ENCODE results near the gene SPNS2. TPM values are rescaled to one million over a fixed set of nuclear protein-coding genes. Genes with fewer than 3 reads are reported as not detected.

Gene SPNS2
- total and polyA plus RNA-seq, 2 donors (not counting 1 experiment from before 2014, with no cell fraction given) = 0.48 TPM; not detected in 1

GRCh38 chr17:4579678-4580077 is 81.0 kb downstream of the SPNS2 start:
- Histone ChIP-seq H3K9me3 (ENCODE audit: control extremely low read depth in 1 of 3, control insufficient read depth in 2 of 3, insufficient read depth in 1 of 3, low read length in 2 of 3) (peaks cover 0 to 7% (median 0%) of the 10 kb centered on the region in 3 donors), H3K4me3 (ENCODE audit: control extremely low read depth in 1 of 5, extremely low read depth in 1 of 5, insufficient read depth in 1 of 5, low read depth in 2 of 5, low read length in 4 of 5) (no peak overlapping the region), H3K27ac (ENCODE audit: low read length in 2 of 2) (no peak overlapping the region), H3K79me2 (ENCODE audit: control insufficient read depth, insufficient read depth, low read length) (no peaks in the 10 kb centered on the region), H3K4me1 (ENCODE audit: control insufficient read depth in 2 of 2, insufficient read depth in 2 of 2, low read length in 2 of 2) (peaks cover 8 to 16% of the 10 kb centered on the region in 2 donors), H3K4me2 (replicated peaks; ENCODE audit: low read depth, low read length, poor library complexity, severe bottlenecking) (no peak overlapping the region), H3K27me3 (replicated peaks in 1 of 4; ENCODE audit: control extremely low read depth in 1 of 4, control insufficient read depth in 3 of 4, insufficient read depth in 4 of 4, low read length in 3 of 4) (peaks cover 0 to 35% (median 17%) of the 10 kb centered on the region in 4 experiments), H3K9ac (ENCODE audit: low read length) (no peak overlapping the region), H2AFZ (ENCODE audit: insufficient read depth, low read depth, low read length, poor library complexity, severe bottlenecking) (no peak overlapping the region), H4K20me1 (ENCODE audit: control insufficient read depth, insufficient read depth, low read length, poor library complexity, severe bottlenecking) (no peaks in the 10 kb centered on the region), H3K36me3 (replicated peaks in 1 of 2; ENCODE audit: control extremely low read depth in 1 of 2, control insufficient read depth in 1 of 2, extremely low read depth in 1 of 2, insufficient read depth in 2 of 2, low read length in 1 of 2) (no peaks in the 10 kb centered on the region)
- ChIA-PET POLR2A (no interaction called here), CTCF (interaction anchor here (0.9 to 1.4 kb wide), 2 partner anchors 13 kb away, joined by 4 read pairs; no protein-coding TSS in a partner anchor)
- DNase-seq = no peak
- Mint-ChIP-seq H3K9me3 (ENCODE audit: insufficient read depth) (no peaks in the 10 kb centered on the region), H3K4me3 (no peak overlapping the region), H3K27ac (no peak overlapping the region), H3K27me3 (peaks cover 32% of the 10 kb centered on the region), H3K4me1 (peaks cover 4% of the 10 kb centered on the region)
- ATAC-seq (ENCODE audit: low read depth) = no peak
- intact Hi-C loops (cut with micrococcal nuclease) = no loop called here
- TF ChIP-seq EZH2 (IDR thresholded peaks at IDR 0.05; ENCODE audit: borderline replicate concordance, insufficient read depth, low read depth, low read length, poor library complexity, severe bottlenecking) (no peak), CTCF (IDR thresholded peaks at IDR 0.05) (no peak)
- 77% methylated on average over 5 of the region's 11 CpGs for WGBS (ENCODE audit: insufficient coverage)

- peaks cover 8% of the 10 kb centered on the region for H3K4me1 Mint-ChIP-seq
- DNase-seq (no peak), ATAC-seq (ENCODE audit: low read depth) (no peak)
- no peak overlapping the region for H3K27ac ChIP-seq (ENCODE audit: low read length in 2 of 2)
- peaks cover 36% of the 10 kb centered on the region for H3K27me3 Mint-ChIP-seq
- H3K4me3 ChIP-seq (ENCODE audit: control extremely low read depth in 1 of 5, extremely low read depth in 1 of 5, insufficient read depth in 1 of 5, low read depth in 2 of 5, low read length in 4 of 5) = no peak overlapping the region
- no peak overlapping the region for H3K9ac ChIP-seq (ENCODE audit: low read length)
- no peak overlapping the region for H2AFZ ChIP-seq (ENCODE audit: insufficient read depth, low read depth, low read length, poor library complexity, severe bottlenecking)
- H3K4me1 ChIP-seq (ENCODE audit: control insufficient read depth in 2 of 2, insufficient read depth in 2 of 2, low read length in 2 of 2) = peaks cover 8 to 16% of the 10 kb centered on the region in 2 donors
- ChIA-PET POLR2A (no interaction called here), CTCF (interaction anchor here (1.4 kb wide), 1 partner anchor 13 kb away, joined by 4 read pairs; no protein-coding TSS in a partner anchor)
- 41% methylated on average over 6 of the region's 7 CpGs for WGBS (ENCODE audit: insufficient coverage)
- H3K27ac Mint-ChIP-seq = no peak overlapping the region
- no peaks in the 10 kb centered on the region for H3K36me3 ChIP-seq (replicated peaks in 1 of 2; ENCODE audit: control extremely low read depth in 1 of 2, control insufficient read depth in 1 of 2, extremely low read depth in 1 of 2, insufficient read depth in 2 of 2, low read length in 1 of 2)
- H3K79me2 ChIP-seq (ENCODE audit: control insufficient read depth, insufficient read depth, low read length) = no peaks in the 10 kb centered on the region
- no peak for TF ChIP-seq CTCF (IDR thresholded peaks at IDR 0.05)
- no peak for TF ChIP-seq EZH2 (IDR thresholded peaks at IDR 0.05; ENCODE audit: borderline replicate concordance, insufficient read depth, low read depth, low read length, poor library complexity, severe bottlenecking)
- intact Hi-C loops (cut with micrococcal nuclease) = no loop called here
- H4K20me1 ChIP-seq (ENCODE audit: control insufficient read depth, insufficient read depth, low read length, poor library complexity, severe bottlenecking) = no peaks in the 10 kb centered on the region
- peaks cover 0 to 39% (median 19%) of the 10 kb centered on the region in 4 experiments for H3K27me3 ChIP-seq (replicated peaks in 1 of 4; ENCODE audit: control extremely low read depth in 1 of 4, control insufficient read depth in 3 of 4, insufficient read depth in 4 of 4, low read length in 3 of 4)
- H3K9me3 ChIP-seq (ENCODE audit: control extremely low read depth in 1 of 3, control insufficient read depth in 2 of 3, insufficient read depth in 1 of 3, low read length in 2 of 3) = peaks cover 0 to 7% (median 0%) of the 10 kb centered on the region in 3 donors
- H3K9me3 Mint-ChIP-seq (ENCODE audit: insufficient read depth) = no peaks in the 10 kb centered on the region
- H3K4me3 Mint-ChIP-seq = no peak overlapping the region
- H3K4me2 ChIP-seq (replicated peaks; ENCODE audit: low read depth, low read length, poor library complexity, severe bottlenecking) = no peak overlapping the region
These were observed 81.6 kb downstream of the SPNS2 start for GRCh38 chr17:4580291-4580690.

Data from B cell (primary cell).